Activated naive CD4-positive, alpha-beta T cell treated with anti-CD3 and anti-CD28 coated beads, Interleukin-2, amount 10 ng/mL, durations not matched to agents 7 days and 5 days (primary cell): ENCODE measurements around the gene TRMT10A.
"Not testable (repeated sequence)": the region's sequence is repeated elsewhere in the genome, so short reads cannot be mapped to it uniquely, and the experiment has no call there.

Experiments
- CTCF ChIA-PET: fragments of 350-600 bp; sonication (Branson Sonifier 250); formaldehyde crosslinking; loops from one replicate; lab custom pipeline; 2021; ENCODE audit warnings: antibody characterized with exemption; lab: Charles Lee
- DNase-seq: peaks from one replicate; pipeline ENCODE4 v3.0.0-alpha.2; 2020
- H3K27ac Mint-ChIP-seq: one replicate; pipeline ENCODE4 v1.8.0; 2021; ENCODE audit warnings: mild to moderate bottlenecking, moderate library complexity, mixed read lengths
- H3K27me3 Mint-ChIP-seq: one replicate; pipeline ENCODE4 v1.8.0; 2021; ENCODE audit warnings: mild to moderate bottlenecking, mixed read lengths
- H3K36me3 Mint-ChIP-seq: one replicate; pipeline ENCODE4 v1.8.0; 2021; ENCODE audit warnings: mixed read lengths
- H3K4me1 Mint-ChIP-seq: one replicate; pipeline ENCODE4 v1.8.0; 2021; ENCODE audit warnings: mixed read lengths
- H3K4me3 Mint-ChIP-seq: one replicate; pipeline ENCODE4 v1.8.0; 2021; ENCODE audit warnings: mild to moderate bottlenecking, moderate library complexity, mixed read lengths
- H3K9me3 Mint-ChIP-seq: one replicate; pipeline ENCODE4 v1.8.0; 2021; ENCODE audit warnings: mixed read lengths

Gene TRMT10A

GRCh38 chr4:99578714-99579113, 14.9 kb upstream of the TRMT10A start:
- Mint-ChIP-seq H3K36me3 (no peaks in the 10 kb centered on the region), H3K27me3 (peaks cover 21% of the 10 kb centered on the region), H3K4me1 (no peaks in the 10 kb centered on the region), H3K9me3 (no peaks in the 10 kb centered on the region), H3K27ac (no peak overlapping the region), H3K4me3 (no peak overlapping the region)
- CTCF ChIA-PET: no interaction called here
- DNase-seq: no peak

GRCh38 chr4:99574530-99575324, 10.9 kb upstream of the TRMT10A start, which contains the start of gene MTTP:
MTTP (plus strand) TSS chr4:99574824; CDS start chr4:99574910, 86 bp downstream.
- H3K4me3 Mint-ChIP-seq: no peak within 1 kb of the TSS
- no peak for DNase-seq
- H3K27me3 Mint-ChIP-seq: peaks cover 21% of the 10 kb centered on the region
- CTCF ChIA-PET: interaction anchor here (0.6 kb wide), 1 partner anchor 53 kb away, joined by 3 read pairs; no protein-coding TSS in a partner anchor
- no peaks in the 10 kb centered on the region for H3K36me3 Mint-ChIP-seq
- H3K9me3 Mint-ChIP-seq: no peaks in the 10 kb centered on the region
- H3K4me1 Mint-ChIP-seq: no peaks in the 10 kb centered on the region
- no peak within 1 kb of the TSS for H3K27ac Mint-ChIP-seq

GRCh38 chr4:99573735-99574368, 10.0 kb upstream of the TRMT10A start:
- DNase-seq: no peak
- Mint-ChIP-seq H3K27ac (no peak overlapping the region), H3K4me1 (no peaks in the 10 kb centered on the region), H3K27me3 (peaks cover 15% of the 10 kb centered on the region), H3K4me3 (no peak overlapping the region), H3K9me3 (no peaks in the 10 kb centered on the region), H3K36me3 (no peaks in the 10 kb centered on the region)
- CTCF ChIA-PET: no interaction called here

GRCh38 chr4:99572527-99573240, 8.8 kb upstream of the TRMT10A start:
- no peak overlapping the region for H3K4me3 Mint-ChIP-seq
- no peak for DNase-seq
- no peaks in the 10 kb centered on the region for H3K9me3 Mint-ChIP-seq
- no peaks in the 10 kb centered on the region for H3K36me3 Mint-ChIP-seq
- CTCF ChIA-PET: interaction anchor here (1.0 kb wide), 1 partner anchor 236 kb away, joined by 3 read pairs; no protein-coding TSS in a partner anchor
- H3K4me1 Mint-ChIP-seq: no peaks in the 10 kb centered on the region
- H3K27ac Mint-ChIP-seq: no peak overlapping the region
- peaks cover 13% of the 10 kb centered on the region for H3K27me3 Mint-ChIP-seq

GRCh38 chr4:99571883-99572282, 8.0 kb upstream of the TRMT10A start:
- H3K9me3 Mint-ChIP-seq: no peaks in the 10 kb centered on the region
- no peaks in the 10 kb centered on the region for H3K36me3 Mint-ChIP-seq
- DNase-seq: no peak
- no peaks in the 10 kb centered on the region for H3K4me1 Mint-ChIP-seq
- peaks cover 10% of the 10 kb centered on the region for H3K27me3 Mint-ChIP-seq
- CTCF ChIA-PET: no interaction called here
- H3K27ac Mint-ChIP-seq: no peak overlapping the region
- no peak overlapping the region for H3K4me3 Mint-ChIP-seq

GRCh38 chr4:99564921-99565320, 1.1 kb upstream of the TRMT10A start:
- Mint-ChIP-seq H3K36me3 (peaks cover 5% of the 10 kb centered on the region), H3K27ac (no peak overlapping the region), H3K9me3 (no peaks in the 10 kb centered on the region), H3K4me1 (peaks cover 26% of the 10 kb centered on the region), H3K27me3 (peaks cover 11% of the 10 kb centered on the region), H3K4me3 (peak overlapping the region; percentile 43)
- CTCF ChIA-PET: interaction anchor here (2.2 kb wide), 1 partner anchor 247 kb away, joined by 12 read pairs; no protein-coding TSS in a partner anchor
- DNase-seq: no peak

GRCh38 chr4:99552872-99553271, 11.0 kb downstream of the TRMT10A start:
- Mint-ChIP-seq H3K4me3 (no peak overlapping the region), H3K27me3 (no peaks in the 10 kb centered on the region), H3K4me1 (no peaks in the 10 kb centered on the region), H3K9me3 (no peaks in the 10 kb centered on the region), H3K27ac (no peak overlapping the region), H3K36me3 (peaks cover 8% of the 10 kb centered on the region)
- DNase-seq: no peak
- CTCF ChIA-PET: no interaction called here

- Mint-ChIP-seq H3K27me3 (peaks cover 4% of the 10 kb centered on the region), H3K9me3 (no peaks in the 10 kb centered on the region), H3K27ac (no peak overlapping the region), H3K36me3 (no peaks in the 10 kb centered on the region), H3K4me3 (no peak overlapping the region), H3K4me1 (no peaks in the 10 kb centered on the region)
- no peak for DNase-seq
- CTCF ChIA-PET: no interaction called here
Observed at GRCh38 chr4:99540277-99540939, 23.4 kb downstream of the TRMT10A start.

- peaks cover 4% of the 10 kb centered on the region for H3K27me3 Mint-ChIP-seq
Observed at GRCh38 chr4:99537674-99538073, 26.2 kb downstream of the TRMT10A start.

GRCh38 chr4:99536848-99537247, 27.0 kb downstream of the TRMT10A start:
- Mint-ChIP-seq H3K9me3 (no peaks in the 10 kb centered on the region), H3K4me1 (no peaks in the 10 kb centered on the region), H3K27me3 (peaks cover 4% of the 10 kb centered on the region), H3K36me3 (no peaks in the 10 kb centered on the region), H3K27ac (no peak overlapping the region), H3K4me3 (no peak overlapping the region)
- CTCF ChIA-PET: no interaction called here
- no peak for DNase-seq

More at GRCh38 chr4:99537674-99538073, 26.2 kb downstream of the TRMT10A start:
- Mint-ChIP-seq H3K27ac (no peak overlapping the region), H3K9me3 (no peaks in the 10 kb centered on the region), H3K4me1 (no peaks in the 10 kb centered on the region), H3K4me3 (no peak overlapping the region), H3K36me3 (no peaks in the 10 kb centered on the region)
- CTCF ChIA-PET: interaction anchor here (0.8 to 1.5 kb wide), 2 partner anchors 271 to 273 kb away, joined by 3 to 4 read pairs; no protein-coding TSS in a partner anchor
- DNase-seq: no peak

- CTCF ChIA-PET: no interaction called here
- no peak overlapping the region for H3K27ac Mint-ChIP-seq
- no peak for DNase-seq
Observed at GRCh38 chr4:99536271-99536670, 27.6 kb downstream of the TRMT10A start.

GRCh38 chr4:99534699-99535098, 29.1 kb downstream of the TRMT10A start:
- DNase-seq, H3K36me3 Mint-ChIP-seq, CTCF ChIA-PET, H3K4me1 Mint-ChIP-seq, H3K27ac Mint-ChIP-seq, H3K27me3 Mint-ChIP-seq, H3K9me3 Mint-ChIP-seq, H3K4me3 Mint-ChIP-seq: not testable (repeated sequence)

More at GRCh38 chr4:99536271-99536670, 27.6 kb downstream of the TRMT10A start:
- peaks cover 4% of the 10 kb centered on the region for H3K27me3 Mint-ChIP-seq
- H3K4me3 Mint-ChIP-seq: no peak overlapping the region
- H3K4me1 Mint-ChIP-seq: no peaks in the 10 kb centered on the region
- H3K36me3 Mint-ChIP-seq: no peaks in the 10 kb centered on the region
- no peaks in the 10 kb centered on the region for H3K9me3 Mint-ChIP-seq

- no peak overlapping the region for H3K27ac Mint-ChIP-seq
- H3K4me1 Mint-ChIP-seq: no peaks in the 10 kb centered on the region
- no peak overlapping the region for H3K4me3 Mint-ChIP-seq
- no peaks in the 10 kb centered on the region for H3K9me3 Mint-ChIP-seq
- DNase-seq: no peak
- CTCF ChIA-PET: no interaction called here
- H3K36me3 Mint-ChIP-seq: no peaks in the 10 kb centered on the region
- H3K27me3 Mint-ChIP-seq: no peaks in the 10 kb centered on the region
Observed at GRCh38 chr4:99529956-99530355, 33.9 kb downstream of the TRMT10A start.

- Mint-ChIP-seq H3K4me1 (no peaks in the 10 kb centered on the region), H3K27me3 (no peaks in the 10 kb centered on the region), H3K9me3 (no peaks in the 10 kb centered on the region), H3K27ac (no peak overlapping the region), H3K36me3 (no peaks in the 10 kb centered on the region), H3K4me3 (no peak overlapping the region)
- DNase-seq: no peak
- CTCF ChIA-PET: no interaction called here
Observed at GRCh38 chr4:99529228-99529627, 34.6 kb downstream of the TRMT10A start.
